Esophagus squamous epithelium (tissue), 5 donors: Measurements from ENCODE around the gene HS6ST1. TPM values are rescaled to one million over a fixed set of nuclear protein-coding genes. Genes with fewer than 3 reads are reported as not detected.

Experiments
- DNase-seq: peaks from one replicate; lab custom pipeline; 2025; lab: John Stamatoyannopoulos, UW
- H3K27ac ChIP-seq, 4 donors: fragments of 200-600 bp; sonication (generic); one replicate each; pipeline ENCODE4 v1.5.1; 2016 to 2019; ENCODE audit warnings: mild to moderate bottlenecking in 1 of 4
- H3K27me3 ChIP-seq, 4 donors: fragments of 200-600 bp; sonication (generic); 1 replicate in 3 of 4; 2 replicates in 1 of 4; pipeline versions ENCODE4 v1.5.1 to v1.6.0; 2017 to 2021; ENCODE audit warnings: antibody characterized with exemption in 1 of 4
- H3K36me3 ChIP-seq, 3 donors: fragments of 200-600 bp; sonication (generic); one replicate each; pipeline ENCODE4 v1.5.1; 2016 to 2019
- H3K4me1 ChIP-seq, 3 donors: fragments of 200-600 bp; sonication (generic); one replicate each; pipeline ENCODE4 v1.5.1; 2017 to 2019
- H3K4me3 ChIP-seq, 4 donors: fragments of 200-600 bp; sonication (generic); 1 replicate in 3 of 4; 2 replicates in 1 of 4; pipeline ENCODE4 v1.5.1; 2016 to 2019; ENCODE audit warnings: mild to moderate bottlenecking in 2 of 4, moderate library complexity in 1 of 4
- H3K9me3 ChIP-seq, 3 donors: fragments of 200-600 bp; sonication (generic); one replicate each; pipeline ENCODE4 v1.5.1; 2016 to 2019
- POLR2A ChIP-seq, 4 donors: fragments of 450-650 bp; IDR thresholded peaks; one replicate each; pipeline ENCODE4 v1.6.1; 2017; ENCODE audit warnings: antibody characterized with exemption in 4 of 4, mild to moderate bottlenecking in 4 of 4, moderate library complexity in 3 of 4
- WGBS, 2 donors: methylation state at CpG; one replicate each; pipeline ENCODE4 v1.1.5; 2018; 5-methylcytosine and 5-hydroxymethylcytosine counted together
- intact Hi-C: fragments of 100-400 bp; cut with DNase I; formaldehyde crosslinking; loops from one replicate; pipeline ENCODE4 v1.15.0; 2022
- total RNA-seq, 4 donors: library from RNA; depleted of rRNA; stranded (reverse); fragments of >200 nt; gene quantifications; one replicate each; pipeline ENCODE4 v1.1.0, GENCODE V29; 2016
- TF ChIP-seq, protein P1 (sequence below), 6 experiments: fragments of 450-650 bp in 4 of 6; fragments of 200-600 bp in 2 of 6; sonication (generic) in 2 of 6; IDR thresholded peaks; one replicate each; pipeline ENCODE4 v1.5.1; 2016 to 2019; ENCODE audit warnings: antibody characterized with exemption in 6 of 6, mild to moderate bottlenecking in 4 of 6, moderate library complexity in 4 of 6
- donor health status: DM: yes; HTN: yes; CAD: no.

HS6ST1 gene
- total RNA-seq, 4 donors from 2014 or later = 44.7 to 73.8 (median 56.8) TPM

DNA sequence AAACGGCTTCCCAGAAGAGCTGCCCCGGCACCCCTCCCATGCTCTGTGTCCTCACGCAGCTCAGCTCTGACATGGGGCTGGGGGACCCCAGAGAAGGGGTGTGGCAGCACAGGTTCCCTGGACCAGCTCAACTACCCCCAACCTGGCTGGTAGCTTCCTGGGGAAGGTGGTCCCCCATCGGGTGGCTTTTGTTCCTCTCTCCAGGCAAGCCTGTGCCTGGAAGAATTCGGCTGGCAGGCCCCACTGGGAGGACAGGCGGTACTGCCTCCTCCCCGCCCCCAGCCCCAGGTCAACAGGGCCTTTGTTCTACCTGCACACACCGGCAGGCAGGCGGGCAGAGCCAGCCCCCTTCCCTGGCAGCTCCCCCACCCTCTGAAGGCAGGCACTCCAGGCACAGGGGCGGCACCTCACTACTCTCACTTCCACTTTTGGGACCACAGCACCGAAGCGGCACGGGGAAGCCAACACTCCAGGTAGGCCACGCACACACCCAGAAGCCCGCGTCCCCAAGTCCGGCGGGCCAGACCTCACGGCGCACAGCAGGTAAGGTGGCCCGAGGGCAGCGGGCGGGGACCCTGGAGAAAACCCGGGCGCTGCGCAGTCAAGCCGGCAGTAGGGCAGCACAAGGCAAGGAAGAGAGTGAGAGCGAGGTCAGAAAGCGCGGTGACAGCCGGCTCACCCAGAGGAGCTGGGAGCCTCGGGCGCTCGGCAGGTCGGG lies 1.3 kb downstream of the HS6ST1 start:
- Histone ChIP-seq H3K4me3 (peak overlapping the region; percentile 76 to 94 (median 86)), H3K27ac (peak overlapping the region; percentile 55 to 85 (median 73)), H3K9me3 (no peaks in the 10 kb centered on the region), H3K4me1 (peaks cover 45 to 88% (median 54%) of the 10 kb centered on the region in 3 donors), H3K36me3 (peaks cover 0 to 20% (median 5%) of the 10 kb centered on the region in 3 donors), H3K27me3 (no peaks in the 10 kb centered on the region)
- DNase-seq = no peak
- TF ChIP-seq, protein P1, sequence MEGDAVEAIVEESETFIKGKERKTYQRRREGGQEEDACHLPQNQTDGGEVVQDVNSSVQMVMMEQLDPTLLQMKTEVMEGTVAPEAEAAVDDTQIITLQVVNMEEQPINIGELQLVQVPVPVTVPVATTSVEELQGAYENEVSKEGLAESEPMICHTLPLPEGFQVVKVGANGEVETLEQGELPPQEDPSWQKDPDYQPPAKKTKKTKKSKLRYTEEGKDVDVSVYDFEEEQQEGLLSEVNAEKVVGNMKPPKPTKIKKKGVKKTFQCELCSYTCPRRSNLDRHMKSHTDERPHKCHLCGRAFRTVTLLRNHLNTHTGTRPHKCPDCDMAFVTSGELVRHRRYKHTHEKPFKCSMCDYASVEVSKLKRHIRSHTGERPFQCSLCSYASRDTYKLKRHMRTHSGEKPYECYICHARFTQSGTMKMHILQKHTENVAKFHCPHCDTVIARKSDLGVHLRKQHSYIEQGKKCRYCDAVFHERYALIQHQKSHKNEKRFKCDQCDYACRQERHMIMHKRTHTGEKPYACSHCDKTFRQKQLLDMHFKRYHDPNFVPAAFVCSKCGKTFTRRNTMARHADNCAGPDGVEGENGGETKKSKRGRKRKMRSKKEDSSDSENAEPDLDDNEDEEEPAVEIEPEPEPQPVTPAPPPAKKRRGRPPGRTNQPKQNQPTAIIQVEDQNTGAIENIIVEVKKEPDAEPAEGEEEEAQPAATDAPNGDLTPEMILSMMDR (IDR thresholded peaks at IDR 0.05) = no peak
- no peak for TF ChIP-seq POLR2A (IDR thresholded peaks at IDR 0.05)
- intact Hi-C loops = loop anchor here (10.0 kb wide), 1 partner anchor 133 kb away; no protein-coding TSS in a partner anchor
- WGBS, 2 donors = 1% methylated on average over 12 to 21 of the region's 35 CpGs

DNA sequence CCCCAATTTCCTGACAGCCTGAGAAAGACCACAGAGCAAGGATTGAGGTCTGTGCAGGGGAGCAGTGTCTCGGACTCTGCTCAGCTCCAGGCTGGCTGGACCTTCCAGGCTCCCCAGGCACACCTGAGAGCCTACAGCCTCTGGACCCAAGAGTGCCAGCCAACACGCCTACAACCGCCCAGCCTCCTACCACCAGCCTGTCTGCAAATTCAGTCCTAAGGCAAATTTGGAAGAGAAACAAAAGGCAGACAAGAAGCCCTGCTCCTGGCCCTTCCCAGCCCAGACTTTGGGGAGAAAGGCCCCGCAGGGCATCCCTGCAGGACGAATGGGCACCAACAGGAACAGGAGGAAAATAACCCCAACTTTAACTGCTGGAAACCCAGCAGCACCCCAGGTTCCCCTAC lies 1.9 kb downstream of the HS6ST1 start:
- TF ChIP-seq, protein P1 (IDR thresholded peaks at IDR 0.05) = no peak
- no peak for TF ChIP-seq POLR2A (IDR thresholded peaks at IDR 0.05)
- no peaks in the 10 kb centered on the region for H3K9me3 ChIP-seq
- intact Hi-C loops = loop anchor here (10.0 kb wide), 1 partner anchor 132 kb away; no protein-coding TSS in a partner anchor
- DNase-seq = no peak
- 17% methylated on average over 5 of the region's 5 CpGs; no CpG with 5 or more reads in 1 of the 2 donors for WGBS, 2 donors
- H3K27me3 ChIP-seq = no peaks in the 10 kb centered on the region
- H3K4me3 ChIP-seq = peak overlapping the region; percentile 76 to 94 (median 86)
- H3K36me3 ChIP-seq = peaks cover 0 to 23% (median 5%) of the 10 kb centered on the region in 3 donors
- H3K27ac ChIP-seq = peak overlapping the region; percentile 55 to 85 (median 73)
- peaks cover 41 to 90% (median 55%) of the 10 kb centered on the region in 3 donors for H3K4me1 ChIP-seq

DNA sequence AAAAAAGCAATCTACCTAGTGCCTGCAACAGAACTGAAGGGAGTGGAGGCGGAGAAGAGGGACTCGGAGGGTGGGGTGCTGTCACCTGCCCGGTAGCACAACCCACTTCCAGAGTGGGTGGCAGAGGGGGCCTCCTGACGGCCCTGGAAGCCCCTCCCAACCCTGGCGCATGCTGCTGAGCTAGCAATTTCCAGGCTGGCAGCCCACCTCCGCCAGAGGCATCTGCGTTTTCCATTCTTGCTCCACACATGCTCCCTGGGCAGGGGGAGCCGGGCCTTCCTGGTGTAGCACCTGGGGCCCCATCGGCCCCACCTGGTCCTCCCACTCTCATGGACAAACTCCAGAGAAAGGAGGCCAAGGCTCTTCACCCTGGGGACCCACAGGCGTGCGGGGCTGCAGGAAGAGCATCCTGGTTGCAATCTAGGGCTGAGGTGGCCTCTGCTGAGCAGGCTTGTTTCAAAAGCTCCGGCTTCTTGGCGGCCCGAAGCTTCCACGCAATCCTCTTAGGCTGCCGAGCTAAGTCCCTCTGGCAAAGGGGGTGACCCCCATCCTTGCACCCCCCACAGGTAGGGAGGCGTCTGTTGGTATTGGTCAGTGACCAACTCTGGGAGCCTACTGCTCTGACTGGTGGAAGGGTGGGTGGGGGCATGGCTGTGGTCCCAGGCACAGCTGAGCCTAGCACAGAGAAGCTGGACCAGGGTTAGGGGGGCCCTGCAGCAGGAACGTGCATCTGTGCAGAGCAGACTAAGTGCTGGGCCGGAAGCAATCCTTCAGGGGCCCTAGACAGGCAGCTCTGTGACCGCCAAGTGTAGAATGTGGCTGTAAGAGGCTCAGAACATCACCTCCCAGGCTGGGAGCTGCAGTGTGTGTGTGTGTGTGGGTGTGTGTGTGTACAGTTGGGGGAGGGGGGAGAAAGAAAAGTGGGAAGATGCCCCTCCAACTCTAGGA lies 2.6 kb downstream of the HS6ST1 start:
- no peak for DNase-seq
- TF ChIP-seq, protein P1 (IDR thresholded peaks at IDR 0.05) = no peak
- no peak for TF ChIP-seq POLR2A (IDR thresholded peaks at IDR 0.05)
- Histone ChIP-seq H3K27ac (peak overlapping the region in 2 of 4 donors; percentile 77 to 85), H3K4me1 (peaks cover 41 to 90% (median 55%) of the 10 kb centered on the region in 3 donors), H3K9me3 (no peaks in the 10 kb centered on the region), H3K4me3 (peak overlapping the region; percentile 76 to 94 (median 86)), H3K36me3 (peaks cover 0 to 23% (median 5%) of the 10 kb centered on the region in 3 donors), H3K27me3 (no peaks in the 10 kb centered on the region)
- intact Hi-C loops = loop anchor here (10.0 kb wide), 1 partner anchor 131 kb away; no protein-coding TSS in a partner anchor
- WGBS, 2 donors = 50 to 58% methylated on average over 1 to 6 of the region's 20 CpGs

DNA sequence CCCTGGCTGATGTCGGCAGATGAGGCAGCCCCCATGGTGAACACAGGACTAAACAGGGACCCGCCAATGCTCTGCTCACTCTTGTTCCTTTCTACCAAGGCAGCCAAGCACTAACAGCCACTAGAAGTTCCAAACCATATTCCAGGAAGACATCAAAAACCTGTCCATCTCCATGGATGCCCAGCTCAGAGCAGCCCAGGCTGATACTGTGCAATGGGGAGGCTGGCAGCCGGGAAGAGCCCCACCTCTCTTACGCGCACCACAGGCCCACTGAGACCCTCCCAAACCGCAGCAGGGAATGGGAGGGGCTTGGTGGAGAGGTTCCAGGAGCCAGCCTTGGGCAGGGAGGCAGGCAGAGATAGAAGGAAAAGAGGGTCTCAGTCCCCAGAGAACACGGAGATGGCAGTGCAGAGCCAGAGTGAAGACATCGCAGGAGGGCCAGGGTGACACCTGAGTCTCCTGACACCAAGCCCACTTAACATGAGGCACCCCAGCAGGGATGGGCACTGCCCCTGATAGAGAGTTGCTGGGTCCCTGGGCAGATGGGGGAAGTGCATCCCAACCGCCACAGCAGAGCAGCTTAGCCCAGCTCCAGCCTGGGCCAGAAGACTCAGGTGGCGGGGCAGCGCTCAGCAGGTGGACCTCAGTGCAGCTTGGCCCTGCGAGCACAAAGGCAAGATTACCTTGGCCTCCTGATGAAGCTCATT lies 3.4 kb downstream of the HS6ST1 start:
- WGBS, 2 donors = 57 to 60% methylated on average over 3 to 8 of the region's 12 CpGs
- H3K4me1 ChIP-seq = peaks cover 45 to 90% (median 63%) of the 10 kb centered on the region in 3 donors
- DNase-seq = no peak
- peak overlapping the region; percentile 76 to 94 (median 86) for H3K4me3 ChIP-seq
- TF ChIP-seq POLR2A (IDR thresholded peaks at IDR 0.05) = no peak
- TF ChIP-seq, protein P1 (IDR thresholded peaks at IDR 0.05) = no peak
- H3K27ac ChIP-seq = peak overlapping the region in 2 of 4 donors; percentile 4 to 12
- H3K27me3 ChIP-seq = no peaks in the 10 kb centered on the region
- peaks cover 0 to 28% (median 5%) of the 10 kb centered on the region in 3 donors for H3K36me3 ChIP-seq
- intact Hi-C loops = loop anchor here (10.0 kb wide), 1 partner anchor 130 kb away; no protein-coding TSS in a partner anchor
- no peaks in the 10 kb centered on the region for H3K9me3 ChIP-seq
